DND-41 (cell line): ENCODE measurements around the gene IWS1.

ENCODE experiments used
- CTCF ChIP-seq: IDR thresholded peaks from 2 replicates; pipeline ENCODE4 v1.5.1; 2012; ENCODE audit warnings: borderline replicate concordance, low read length, moderate library complexity, mild to moderate bottlenecking; ENCODE audit not compliant: poor library complexity, severe bottlenecking; ENCODE audit errors: extremely low read depth
- EZH2 ChIP-seq: IDR thresholded peaks from 3 replicates; pipeline ENCODE4 v1.6.1; 2012; ENCODE audit warnings: borderline replicate concordance, low read depth, mild to moderate bottlenecking, moderate library complexity, low read length, inconsistent platforms; ENCODE audit not compliant: severe bottlenecking

DNA sequence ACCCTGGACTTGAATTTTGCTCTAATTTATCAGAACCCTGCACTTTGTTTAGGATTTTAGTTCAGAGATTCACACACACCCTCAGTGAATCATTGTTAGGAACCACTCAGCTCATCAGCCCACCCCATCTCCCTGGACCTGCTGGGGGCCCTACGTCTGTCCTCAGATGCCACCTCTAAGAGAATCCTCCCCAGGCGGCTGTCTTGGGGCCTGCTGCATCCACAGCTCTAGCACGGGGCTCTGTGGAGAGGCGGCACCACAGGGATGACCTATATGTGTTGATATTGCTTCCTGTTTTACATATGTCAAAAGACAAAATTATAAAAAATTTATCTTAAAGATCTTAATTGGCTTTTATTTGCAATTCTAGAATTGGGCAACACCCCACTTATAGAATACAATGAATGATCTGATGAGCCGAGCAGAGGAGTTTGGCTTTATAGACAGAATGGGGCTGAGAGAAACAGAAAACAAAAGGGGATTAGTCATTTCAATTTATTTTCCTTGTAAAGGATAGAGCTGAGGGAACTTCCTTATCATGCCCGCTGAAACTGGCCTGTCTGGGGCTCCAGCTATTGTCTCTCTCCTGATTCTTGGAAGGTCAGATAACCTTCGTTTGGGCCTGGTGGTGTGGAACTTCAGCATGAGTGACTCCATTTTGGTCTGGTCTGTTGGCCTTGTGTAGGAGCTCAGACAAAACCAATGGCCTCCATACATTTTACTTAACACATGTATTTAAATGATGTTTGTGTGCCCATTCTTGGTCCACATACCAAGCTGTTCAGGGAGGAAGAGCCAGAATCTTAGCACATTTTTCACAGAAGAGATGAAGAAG, 10.6 kb upstream of the IWS1 start:
- TF ChIP-seq CTCF, result no peak
- no peak for TF ChIP-seq EZH2
